ENCODE results near the gene ABI3BP. TPM values are rescaled to one million over a fixed set of nuclear protein-coding genes. Genes with fewer than 3 reads are reported as not detected.

The ABI3BP gene
- polyA plus RNA-seq, 1 experiment, result 16.3 TPM

DNA sequence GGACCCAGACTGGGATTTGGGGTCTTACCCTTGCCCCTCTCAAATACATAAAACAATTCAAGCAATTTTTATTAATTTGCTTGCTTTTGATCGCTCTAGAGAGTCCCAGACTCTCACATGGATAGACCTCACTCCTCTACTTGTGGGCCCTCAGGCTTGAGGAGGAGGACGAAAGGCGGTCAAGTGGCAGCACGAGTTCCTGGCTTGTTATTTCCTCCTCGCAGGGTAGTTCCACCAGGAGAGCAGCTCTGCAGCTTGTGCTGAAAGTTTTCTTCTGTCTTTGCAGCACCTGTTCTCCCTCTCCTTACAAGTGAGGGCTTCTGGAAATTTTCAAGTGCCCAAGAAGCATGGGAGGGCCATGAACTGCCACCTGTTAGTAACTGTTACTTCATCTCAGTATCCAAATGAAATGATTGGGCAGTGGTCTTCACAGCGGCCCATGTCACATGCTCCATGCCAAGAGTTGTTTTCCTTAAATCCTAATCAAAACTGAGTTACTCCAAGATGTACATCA, 22.7 kb downstream of the ABI3BP start:
- Histone ChIP-seq H3K27me3 (ENCODE audit: control insufficient read depth, insufficient read depth, low read length) (no peaks in the 10 kb centered on the region), H3K4me3 (ENCODE audit: low read depth, low read length) (no peak overlapping the region), H3K36me3 (ENCODE audit: control insufficient read depth, insufficient read depth, low read length) (no peaks in the 10 kb centered on the region)
- TF ChIP-seq, protein P1, sequence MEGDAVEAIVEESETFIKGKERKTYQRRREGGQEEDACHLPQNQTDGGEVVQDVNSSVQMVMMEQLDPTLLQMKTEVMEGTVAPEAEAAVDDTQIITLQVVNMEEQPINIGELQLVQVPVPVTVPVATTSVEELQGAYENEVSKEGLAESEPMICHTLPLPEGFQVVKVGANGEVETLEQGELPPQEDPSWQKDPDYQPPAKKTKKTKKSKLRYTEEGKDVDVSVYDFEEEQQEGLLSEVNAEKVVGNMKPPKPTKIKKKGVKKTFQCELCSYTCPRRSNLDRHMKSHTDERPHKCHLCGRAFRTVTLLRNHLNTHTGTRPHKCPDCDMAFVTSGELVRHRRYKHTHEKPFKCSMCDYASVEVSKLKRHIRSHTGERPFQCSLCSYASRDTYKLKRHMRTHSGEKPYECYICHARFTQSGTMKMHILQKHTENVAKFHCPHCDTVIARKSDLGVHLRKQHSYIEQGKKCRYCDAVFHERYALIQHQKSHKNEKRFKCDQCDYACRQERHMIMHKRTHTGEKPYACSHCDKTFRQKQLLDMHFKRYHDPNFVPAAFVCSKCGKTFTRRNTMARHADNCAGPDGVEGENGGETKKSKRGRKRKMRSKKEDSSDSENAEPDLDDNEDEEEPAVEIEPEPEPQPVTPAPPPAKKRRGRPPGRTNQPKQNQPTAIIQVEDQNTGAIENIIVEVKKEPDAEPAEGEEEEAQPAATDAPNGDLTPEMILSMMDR (IDR thresholded peaks at IDR 0.05; ENCODE audit: insufficient read depth, low read depth, low read length), result no peak
- POLR2A ChIA-PET, result no interaction called here
- no peak for DNase-seq (ENCODE audit: low read depth)
- CTCF ChIA-PET, result no interaction called here

DNA sequence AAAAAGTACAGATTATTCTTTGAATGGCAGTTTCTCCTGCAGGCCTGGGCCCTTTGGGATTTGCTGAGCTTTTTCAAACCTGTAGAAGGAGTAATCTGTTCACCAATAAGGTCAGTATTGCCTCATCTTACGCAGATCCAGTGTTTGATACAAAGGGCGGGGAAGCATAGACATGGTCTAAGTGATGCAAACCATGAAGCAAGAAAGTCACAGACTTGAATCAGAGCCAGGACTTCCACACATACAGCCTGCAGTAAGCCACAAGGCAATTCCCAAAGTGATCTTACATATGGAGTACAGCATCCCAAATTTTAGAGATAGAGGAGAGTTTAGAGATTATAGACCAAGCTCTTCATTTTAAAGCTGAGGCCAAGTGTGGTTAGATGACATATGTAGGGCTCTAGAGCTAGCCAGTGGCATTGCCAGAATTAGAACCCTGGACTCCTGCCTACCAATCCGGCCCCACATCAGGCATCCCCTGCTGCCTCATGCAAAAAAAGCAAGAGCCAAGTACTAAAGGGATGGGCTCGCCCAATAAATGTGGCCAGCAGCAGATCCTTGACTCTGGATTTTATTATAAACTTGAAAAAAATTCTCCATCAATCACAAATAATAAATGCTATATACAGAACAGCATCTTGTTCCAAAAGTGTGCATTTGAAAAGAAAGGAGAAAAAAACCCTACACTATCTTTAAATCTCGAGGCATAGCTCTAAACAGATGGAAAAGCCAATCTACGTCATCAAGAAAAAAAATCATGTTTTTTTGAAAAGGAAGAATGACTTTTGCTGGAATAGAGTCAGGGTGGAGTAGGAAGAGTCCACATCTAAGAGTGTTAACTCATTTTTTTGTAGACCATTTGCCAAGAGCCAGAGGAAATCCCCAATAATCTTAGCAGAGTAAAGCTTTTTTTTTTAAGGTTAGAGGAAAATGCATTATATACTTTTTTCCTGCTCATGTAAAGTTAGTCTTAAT, 24.0 kb downstream of the ABI3BP start:
- H3K4me3 ChIP-seq (ENCODE audit: low read depth, low read length), result no peak overlapping the region
- ChIA-PET POLR2A (no interaction called here), CTCF (interaction anchor here (1.0 to 1.6 kb wide), 3 partner anchors 8 to 227 kb away, joined by 3 to 5 read pairs (median 4); no protein-coding TSS in a partner anchor)
- no peaks in the 10 kb centered on the region for H3K36me3 ChIP-seq (ENCODE audit: control insufficient read depth, insufficient read depth, low read length)
- H3K27me3 ChIP-seq (ENCODE audit: control insufficient read depth, insufficient read depth, low read length), result no peaks in the 10 kb centered on the region
- no peak for DNase-seq (ENCODE audit: low read depth)
- TF ChIP-seq, protein P1 (IDR thresholded peaks at IDR 0.05; ENCODE audit: insufficient read depth, low read depth, low read length), result no peak

DNA sequence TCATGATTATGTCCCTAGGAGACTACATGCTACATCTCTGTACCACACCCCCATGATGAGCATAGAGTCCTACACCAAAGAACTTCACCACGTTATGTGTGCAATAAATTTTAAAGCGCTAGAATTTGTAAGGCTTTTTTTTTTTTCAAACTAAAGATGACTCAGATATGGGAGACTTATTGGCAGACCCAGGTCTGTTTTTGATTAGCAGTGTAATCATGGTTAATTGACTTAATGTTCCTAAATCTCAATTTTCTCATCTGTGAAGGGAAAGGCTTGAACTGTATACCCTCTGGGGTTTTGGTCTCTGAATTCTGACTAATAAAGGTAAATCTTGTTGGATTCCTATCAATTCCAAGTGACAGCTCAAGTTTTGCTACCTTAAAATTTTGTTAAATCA, 26.4 kb downstream of the ABI3BP start:
- POLR2A ChIA-PET, result no interaction called here
- DNase-seq (ENCODE audit: low read depth), result no peak

DNA sequence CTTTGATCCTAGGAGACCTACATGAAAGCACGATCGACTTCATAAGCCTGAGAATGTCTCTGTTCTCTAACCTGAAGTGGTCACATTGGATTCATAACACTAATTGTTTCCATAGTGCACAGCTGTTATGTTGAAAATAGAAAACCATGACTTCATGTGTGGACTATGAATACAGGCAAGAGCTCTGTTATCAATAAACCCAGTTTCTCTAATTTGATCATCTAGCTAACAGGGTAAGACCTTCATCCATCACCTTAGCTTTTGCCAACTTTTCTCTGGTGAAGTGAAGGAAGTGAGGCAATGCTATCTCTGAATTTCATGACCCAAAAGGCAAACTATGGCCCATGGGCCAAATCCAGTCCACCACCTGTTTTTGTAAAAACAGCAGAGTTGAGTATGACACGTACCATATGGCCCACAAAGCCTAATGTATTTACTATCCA, 27.2 kb downstream of the ABI3BP start:
- no peak for DNase-seq (ENCODE audit: low read depth)
- Histone ChIP-seq H3K4me3 (ENCODE audit: low read depth, low read length) (no peak overlapping the region), H3K27me3 (ENCODE audit: control insufficient read depth, insufficient read depth, low read length) (no peaks in the 10 kb centered on the region), H3K36me3 (ENCODE audit: control insufficient read depth, insufficient read depth, low read length) (no peaks in the 10 kb centered on the region)
- CTCF ChIA-PET, result no interaction called here
- POLR2A ChIA-PET, result no interaction called here
- TF ChIP-seq, protein P1 (IDR thresholded peaks at IDR 0.05; ENCODE audit: insufficient read depth, low read depth, low read length), result no peak

More for the DNA sequence above, 26.4 kb downstream of the ABI3BP start:
- TF ChIP-seq, protein P1 (IDR thresholded peaks at IDR 0.05; ENCODE audit: insufficient read depth, low read depth, low read length), result no peak
- no peaks in the 10 kb centered on the region for H3K27me3 ChIP-seq (ENCODE audit: control insufficient read depth, insufficient read depth, low read length)
- H3K36me3 ChIP-seq (ENCODE audit: control insufficient read depth, insufficient read depth, low read length), result no peaks in the 10 kb centered on the region
- CTCF ChIA-PET, result no interaction called here
- H3K4me3 ChIP-seq (ENCODE audit: low read depth, low read length), result no peak overlapping the region

DNA sequence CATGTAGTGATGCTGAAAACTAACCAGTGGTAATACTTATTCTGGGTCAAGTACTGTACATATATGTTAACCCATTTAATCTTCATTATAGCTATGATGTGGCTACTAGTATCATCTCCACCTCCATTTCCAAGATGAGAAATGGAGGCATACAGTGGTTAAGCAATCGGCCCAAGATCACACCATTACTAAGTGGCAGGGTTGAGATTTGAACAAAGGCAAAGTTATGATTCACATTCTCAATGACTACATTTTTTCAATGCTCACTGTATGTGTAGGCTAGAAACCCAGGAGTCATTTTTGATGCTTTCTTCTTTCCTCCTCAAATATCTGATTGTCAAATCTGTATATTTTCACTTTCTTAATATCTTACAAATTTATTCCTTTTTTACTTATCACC, 30.2 kb downstream of the ABI3BP start:
- no peak for DNase-seq (ENCODE audit: low read depth)
- ChIA-PET CTCF (interaction anchor here (0.6 kb wide), 1 partner anchor 139 kb away, joined by 4 read pairs; no protein-coding TSS in a partner anchor), POLR2A (no interaction called here)
- Histone ChIP-seq H3K27me3 (ENCODE audit: control insufficient read depth, insufficient read depth, low read length) (no peaks in the 10 kb centered on the region), H3K36me3 (ENCODE audit: control insufficient read depth, insufficient read depth, low read length) (no peaks in the 10 kb centered on the region), H3K4me3 (ENCODE audit: low read depth, low read length) (no peak overlapping the region)
- TF ChIP-seq, protein P1 (IDR thresholded peaks at IDR 0.05; ENCODE audit: insufficient read depth, low read depth, low read length), result no peak

Data from BJ (cell line).